G401.6 (cell line): ENCODE results near the gene LSR.
"Not testable (repeated sequence)": the region's sequence is repeated elsewhere in the genome, so short reads cannot be mapped to it uniquely, and the experiment has no call there.

Source experiments
- FAIRE-seq: peaks from 2 replicates; lab custom pipeline; 2012; peaks lifted over from hg19 to GRCh38; lab: Jason Lieb, UNC

LSR gene

GRCh38 chr19:35286101-35286500, 37.3 kb downstream of the LSR start:
- not testable (repeated sequence) for FAIRE-seq

DNA sequence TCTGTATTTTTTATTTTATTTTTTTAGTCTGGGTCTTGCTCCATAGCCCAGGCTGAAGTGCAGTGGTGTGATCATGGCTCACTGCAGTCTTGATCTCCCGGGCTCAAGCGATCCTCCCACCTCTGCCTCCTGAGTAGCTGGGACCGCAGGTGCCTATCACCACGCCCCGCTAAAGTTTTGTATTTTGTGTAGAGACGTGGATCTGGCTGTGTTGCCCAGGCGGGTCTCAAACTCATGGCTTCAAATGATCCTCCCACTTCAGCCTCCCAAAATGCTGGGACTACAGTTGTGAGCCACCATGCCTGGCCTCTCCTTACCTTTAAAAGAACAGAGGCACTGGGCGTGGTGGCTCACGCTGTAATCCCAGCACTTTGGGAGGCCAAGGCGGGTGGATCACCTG, 38.9 kb downstream of the LSR start:
- no peak for FAIRE-seq

DNA sequence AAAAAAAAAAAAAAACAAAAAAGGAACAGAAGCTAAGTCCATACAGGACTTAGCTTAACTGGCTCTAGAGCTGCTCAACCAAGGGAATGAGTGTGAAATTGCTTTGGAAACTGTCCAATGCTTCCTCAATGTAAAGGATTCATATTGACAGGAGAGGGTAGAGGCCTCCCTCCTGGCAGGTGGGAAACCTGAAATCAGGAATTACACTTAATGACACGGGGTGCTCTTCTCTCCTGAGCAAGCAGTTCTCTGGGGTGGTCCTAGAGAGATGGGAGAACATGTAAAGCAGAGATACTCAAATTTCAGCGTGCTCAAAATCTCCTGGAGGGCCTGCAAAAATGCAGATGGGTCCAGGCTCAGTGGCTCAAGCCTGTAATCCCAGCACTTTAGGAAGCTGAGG, 39.5 kb downstream of the LSR start:
- FAIRE-seq = no peak

GRCh38 chr19:35288906-35289305, 40.1 kb downstream of the LSR start:
- no peak for FAIRE-seq

DNA sequence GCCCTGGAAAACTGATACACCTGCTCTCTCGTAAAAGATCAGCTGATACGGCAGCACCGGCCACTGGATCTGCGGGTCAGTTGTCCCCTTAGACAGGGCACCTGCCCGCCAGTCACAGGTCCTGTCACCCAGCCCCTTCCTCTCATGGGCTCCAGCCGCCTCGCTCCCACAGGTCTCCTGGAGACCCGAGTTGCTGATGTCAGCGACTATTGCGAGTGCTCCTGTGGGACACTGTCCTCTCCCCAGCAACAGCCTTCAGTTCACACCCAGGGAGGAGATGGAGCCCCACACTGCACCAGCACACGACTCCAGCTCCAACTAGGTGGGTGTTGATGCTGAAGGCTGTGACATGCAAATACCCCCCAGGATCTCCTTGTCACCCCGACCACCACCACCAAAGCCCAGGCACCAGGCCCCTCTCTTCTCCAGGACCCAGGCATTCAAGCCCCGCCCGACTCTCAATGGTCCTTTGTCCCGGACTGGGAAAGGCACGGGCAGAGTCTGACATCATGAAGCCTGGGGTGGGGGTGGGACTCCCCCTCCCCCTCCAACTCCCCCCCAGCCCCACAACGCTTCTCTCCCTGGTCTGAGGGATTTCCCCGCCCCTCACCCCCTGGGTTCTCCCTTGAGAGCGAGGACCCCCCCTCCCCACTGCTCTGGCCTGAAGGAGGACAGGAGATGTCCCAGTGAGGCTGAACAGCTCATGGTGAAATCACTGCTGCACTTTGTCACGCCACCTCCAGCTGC, 41.8 kb downstream of the LSR start:
- FAIRE-seq = no peak

- FAIRE-seq = no peak
Observed at GRCh38 chr19:35291259-35291658, 42.5 kb downstream of the LSR start.

DNA sequence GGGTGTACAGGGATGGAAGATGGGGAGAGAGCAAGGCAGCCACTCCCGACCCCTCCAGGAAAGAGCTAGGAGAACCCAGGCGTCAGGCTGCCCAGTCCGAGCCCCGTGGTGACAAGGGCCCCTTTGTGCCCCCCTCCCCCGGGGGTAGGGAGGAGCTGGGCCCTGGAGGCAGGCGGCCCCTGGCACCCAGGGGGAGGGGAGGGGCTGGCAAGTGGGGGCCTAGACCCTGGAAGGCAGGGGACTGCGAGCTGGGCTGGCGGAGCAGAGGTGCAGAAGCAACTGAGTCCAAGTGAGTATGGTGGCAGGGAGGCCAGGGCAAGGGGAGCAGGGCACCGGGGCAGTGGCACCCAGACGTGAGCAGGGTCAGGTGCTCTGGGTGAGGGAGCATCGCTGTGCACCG, 43.1 kb downstream of the LSR start, which contains the start of gene MAG:
Gene MAG (plus strand): TSS at position 246 of the 400 bp plus-strand sequence. CDS start 3,248 bp downstream, outside the sequence.
- FAIRE-seq = no peak

GRCh38 chr19:35292421-35293362, 43.9 kb downstream of the LSR start:
- no peak for FAIRE-seq

GRCh38 chr19:35293363-35293739, 44.5 kb downstream of the LSR start:
- no peak for FAIRE-seq

- no peak for FAIRE-seq
Observed at GRCh38 chr19:35293808-35294207, 45.0 kb downstream of the LSR start.

DNA sequence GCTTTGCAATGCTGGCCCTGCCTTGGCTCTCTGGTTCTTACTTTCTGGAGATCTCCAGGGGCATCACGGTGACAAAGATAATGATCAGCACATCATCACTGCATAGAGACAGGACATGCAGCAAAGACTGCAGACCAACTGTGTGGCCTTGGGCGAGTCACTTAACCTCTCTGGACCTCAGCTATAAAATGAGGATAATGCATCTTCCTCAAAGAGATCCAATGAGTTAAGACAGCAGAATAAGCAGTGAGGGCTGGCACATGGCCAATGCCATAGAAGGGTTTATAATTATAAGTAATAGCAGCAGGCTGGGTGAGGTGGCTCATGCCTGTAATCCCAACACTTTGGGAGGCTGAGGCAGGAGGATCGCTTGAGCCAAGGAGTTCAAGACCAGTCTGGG, 45.5 kb downstream of the LSR start:
- FAIRE-seq = no peak

GRCh38 chr19:35294859-35295791, 46.3 kb downstream of the LSR start:
- FAIRE-seq = no peak

DNA sequence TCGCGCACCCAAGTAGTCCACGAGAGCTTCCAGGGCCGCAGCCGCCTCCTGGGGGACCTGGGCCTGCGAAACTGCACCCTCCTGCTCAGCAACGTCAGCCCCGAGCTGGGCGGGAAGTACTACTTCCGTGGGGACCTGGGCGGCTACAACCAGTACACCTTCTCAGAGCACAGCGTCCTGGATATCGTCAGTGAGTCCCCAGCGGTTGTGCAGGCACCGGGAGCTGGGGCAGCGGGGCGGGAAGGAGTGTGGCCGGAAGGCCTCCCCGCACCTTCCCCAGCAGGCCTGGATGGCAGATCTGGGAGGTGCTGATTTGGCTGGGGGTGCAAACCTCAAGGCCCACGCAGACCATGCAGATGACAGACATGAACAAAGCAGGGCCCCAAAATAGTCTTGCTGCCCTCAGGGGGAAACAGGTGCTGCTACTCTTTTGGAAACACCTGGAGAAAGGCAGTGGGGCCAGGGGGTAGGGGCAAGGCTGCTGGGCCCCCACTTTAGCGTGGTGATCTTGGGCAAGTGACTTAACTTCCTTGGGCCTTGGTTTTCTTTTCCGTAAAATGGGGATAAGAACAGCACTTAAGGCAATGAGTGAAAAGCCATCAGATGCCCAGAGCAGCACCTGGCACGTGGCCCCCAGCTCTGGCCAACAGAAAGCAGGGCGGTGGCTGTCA, 47.1 kb downstream of the LSR start:
- no peak for FAIRE-seq

DNA sequence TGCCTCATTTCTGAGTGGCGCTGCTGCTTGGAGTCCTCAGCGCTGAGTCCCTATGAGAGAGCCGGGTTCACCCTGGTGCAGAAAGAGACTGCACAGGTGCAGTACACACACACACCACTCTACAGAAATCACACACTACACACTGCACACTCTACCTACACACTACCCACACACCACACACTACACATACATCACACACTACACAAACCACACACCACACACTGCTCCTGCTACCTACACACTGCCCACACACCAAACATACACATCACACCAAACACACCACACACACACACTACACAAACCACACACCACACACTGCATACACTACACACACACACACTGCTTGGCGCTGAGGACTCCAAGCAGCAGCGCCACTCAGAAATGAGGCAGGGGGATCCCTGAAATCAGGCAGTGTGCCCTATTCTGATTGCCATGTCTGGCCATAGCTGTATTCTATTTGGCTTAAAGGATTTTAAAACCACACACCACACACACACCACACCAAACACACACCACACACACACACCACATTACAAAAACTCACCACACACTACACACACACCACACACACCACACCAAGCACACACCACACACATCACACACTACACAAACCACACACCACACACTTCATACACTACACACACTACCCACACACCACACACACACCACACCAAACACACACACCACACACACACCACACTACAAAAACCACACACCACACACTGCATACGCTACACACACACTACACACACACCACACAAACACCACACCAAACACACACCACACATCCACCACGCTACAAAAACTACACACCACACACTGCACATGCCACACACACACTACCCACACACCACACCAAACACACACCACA, 48.1 kb downstream of the LSR start:
- no peak for FAIRE-seq

DNA sequence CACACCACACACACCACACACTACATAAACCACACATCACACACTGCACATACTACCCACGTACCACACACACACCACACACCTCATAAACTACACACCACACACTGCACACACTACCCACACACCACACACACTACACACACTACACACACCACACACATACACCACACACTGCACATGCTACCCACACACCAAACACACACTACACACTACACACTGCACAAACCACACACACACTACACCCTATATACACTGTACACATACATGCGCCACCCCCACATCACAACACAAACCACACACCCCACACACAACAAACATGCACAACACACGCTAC, 48.7 kb downstream of the LSR start:
- FAIRE-seq = no peak

DNA sequence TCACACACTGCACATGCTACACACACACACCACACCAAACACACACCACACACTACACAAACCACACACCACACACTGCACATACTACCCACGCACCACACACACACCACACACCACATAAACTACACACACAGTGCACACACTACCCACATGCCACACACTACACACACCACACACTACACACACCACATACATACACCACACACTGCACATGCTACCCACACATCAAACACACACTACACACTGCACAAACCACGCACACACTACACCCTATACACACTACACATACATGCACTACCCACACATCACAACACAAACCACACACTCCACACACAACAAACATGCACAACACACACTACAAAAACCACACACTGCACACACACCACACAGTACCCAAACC, 49.1 kb downstream of the LSR start:
- FAIRE-seq = no peak

DNA sequence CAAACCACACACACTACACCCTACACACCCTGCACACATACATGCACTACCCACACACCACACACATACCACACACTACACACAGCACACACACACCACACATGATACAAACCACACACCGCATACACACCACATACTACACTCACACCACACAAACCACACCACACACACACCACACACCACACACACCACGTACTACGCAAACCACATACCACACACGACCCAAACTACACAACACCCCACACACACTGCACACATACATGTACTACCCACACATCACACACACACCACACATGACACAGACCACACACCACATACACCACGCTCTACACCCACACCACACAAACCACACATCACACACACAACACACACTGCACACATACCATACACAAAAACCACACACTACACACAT, 49.8 kb downstream of the LSR start:
- no peak for FAIRE-seq

DNA sequence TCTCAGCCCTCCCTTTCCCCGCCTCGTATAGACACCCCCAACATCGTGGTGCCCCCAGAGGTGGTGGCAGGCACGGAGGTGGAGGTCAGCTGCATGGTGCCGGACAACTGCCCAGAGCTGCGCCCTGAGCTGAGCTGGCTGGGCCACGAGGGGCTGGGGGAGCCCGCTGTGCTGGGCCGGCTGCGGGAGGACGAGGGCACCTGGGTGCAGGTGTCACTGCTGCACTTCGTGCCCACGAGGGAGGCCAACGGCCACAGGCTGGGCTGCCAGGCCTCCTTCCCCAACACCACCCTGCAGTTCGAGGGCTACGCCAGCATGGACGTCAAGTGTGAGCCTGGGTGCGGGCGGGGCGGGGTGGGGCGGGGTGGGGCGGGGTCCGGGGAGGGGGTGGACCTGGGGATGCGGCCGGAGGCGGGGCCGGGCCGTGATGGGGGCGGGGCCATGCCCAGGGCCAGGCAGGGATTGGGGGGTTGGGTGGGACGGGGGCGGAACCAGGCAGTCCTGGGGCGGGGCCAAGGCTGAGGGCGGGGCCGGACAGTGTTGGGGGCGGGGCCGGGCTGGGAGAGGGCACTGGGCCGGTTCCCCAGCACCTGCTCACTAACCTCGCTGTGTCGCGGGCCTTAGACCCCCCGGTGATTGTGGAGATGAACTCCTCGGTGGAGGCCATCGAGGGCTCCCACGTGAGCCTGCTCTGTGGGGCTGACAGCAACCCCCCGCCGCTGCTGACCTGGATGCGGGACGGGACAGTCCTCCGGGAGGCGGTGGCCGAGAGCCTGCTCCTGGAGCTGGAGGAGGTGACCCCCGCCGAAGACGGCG, 50.9 kb downstream of the LSR start:
- no peak for FAIRE-seq

- no peak for FAIRE-seq
Observed at GRCh38 chr19:35300339-35300649, 51.5 kb downstream of the LSR start.

GRCh38 chr19:35301961-35302360, 53.2 kb downstream of the LSR start:
- no peak for FAIRE-seq
